PC-9 (cell line): ENCODE measurements around the gene NLN.

Experiments used
- EZH2 ChIP-seq: fragments of 200-600 bp; sonication (generic); IDR thresholded peaks from 2 replicates; pipeline ENCODE4 v1.8.0; 2017; ENCODE audit warnings: antibody characterized with exemption, low read depth
- TF ChIP-seq, protein P1 (sequence below): fragments of 200-600 bp; sonication (generic); conservative IDR thresholded peaks from 2 replicates; pipeline ENCODE4 v1.6.1; 2017; ENCODE audit warnings: mixed run types, antibody characterized with exemption, mild to moderate bottlenecking, moderate library complexity

DNA sequence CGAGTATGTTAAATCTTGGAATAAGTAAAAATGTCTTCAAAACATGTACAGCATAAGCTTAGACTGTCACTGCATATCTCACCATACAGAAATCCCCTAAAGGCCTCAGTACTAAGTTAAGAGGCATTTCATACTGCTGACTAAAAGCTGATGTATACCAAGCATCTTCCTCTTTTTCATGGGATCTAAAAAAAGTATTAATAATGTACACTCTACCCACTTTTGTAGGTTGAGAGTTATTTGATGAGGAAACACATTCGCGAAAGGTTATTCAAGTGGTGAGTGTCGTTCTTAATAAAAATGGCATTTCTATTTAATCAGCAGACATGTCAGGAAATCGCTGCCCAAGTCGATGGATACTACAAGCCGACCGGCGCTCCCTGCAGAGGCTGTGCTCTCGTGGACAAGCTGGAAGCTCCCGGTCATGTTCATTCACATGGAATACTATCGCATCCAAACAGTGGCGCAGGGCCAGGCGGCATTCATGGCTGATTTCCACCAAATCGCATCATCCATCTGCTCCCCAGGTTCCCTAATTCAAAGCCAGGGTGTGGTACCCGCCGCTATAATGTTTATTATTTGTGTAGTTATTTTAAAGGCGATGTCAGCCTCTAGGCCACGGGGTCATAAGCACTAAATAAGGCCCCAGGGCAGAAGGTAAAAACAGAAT, 820 bp upstream of the NLN start:
- no peak for TF ChIP-seq EZH2
- TF ChIP-seq, protein P1, sequence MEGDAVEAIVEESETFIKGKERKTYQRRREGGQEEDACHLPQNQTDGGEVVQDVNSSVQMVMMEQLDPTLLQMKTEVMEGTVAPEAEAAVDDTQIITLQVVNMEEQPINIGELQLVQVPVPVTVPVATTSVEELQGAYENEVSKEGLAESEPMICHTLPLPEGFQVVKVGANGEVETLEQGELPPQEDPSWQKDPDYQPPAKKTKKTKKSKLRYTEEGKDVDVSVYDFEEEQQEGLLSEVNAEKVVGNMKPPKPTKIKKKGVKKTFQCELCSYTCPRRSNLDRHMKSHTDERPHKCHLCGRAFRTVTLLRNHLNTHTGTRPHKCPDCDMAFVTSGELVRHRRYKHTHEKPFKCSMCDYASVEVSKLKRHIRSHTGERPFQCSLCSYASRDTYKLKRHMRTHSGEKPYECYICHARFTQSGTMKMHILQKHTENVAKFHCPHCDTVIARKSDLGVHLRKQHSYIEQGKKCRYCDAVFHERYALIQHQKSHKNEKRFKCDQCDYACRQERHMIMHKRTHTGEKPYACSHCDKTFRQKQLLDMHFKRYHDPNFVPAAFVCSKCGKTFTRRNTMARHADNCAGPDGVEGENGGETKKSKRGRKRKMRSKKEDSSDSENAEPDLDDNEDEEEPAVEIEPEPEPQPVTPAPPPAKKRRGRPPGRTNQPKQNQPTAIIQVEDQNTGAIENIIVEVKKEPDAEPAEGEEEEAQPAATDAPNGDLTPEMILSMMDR, result no peak
